AG04450 (cell line): Measurements from ENCODE around the gene IGFALS. TPM values are rescaled to one million over a fixed set of nuclear protein-coding genes. Genes with fewer than 3 reads are reported as not detected.

ENCODE experiments used
- CTCF ChIA-PET: fragments of 300-600, 350-600 bp; formaldehyde crosslinking; extraction: SDS; loops from one replicate; lab custom pipeline; 2022; ENCODE audit warnings: antibody characterized with exemption, inconsistent platforms; lab: Charles Lee
- POLR2A ChIA-PET: fragments of 350-600 bp; formaldehyde crosslinking; extraction: SDS; loops from one replicate; lab custom pipeline; 2021; ENCODE audit warnings: antibody characterized with exemption, inconsistent platforms; lab: Yijun Ruan, JAX
- DNase-seq: peaks from one replicate; pipeline ENCODE4 v3.0.0-alpha.2; 2011; ENCODE audit warnings: low read depth, low spot score
- H3K27ac ChIP-seq: one replicate; pipeline ENCODE4 v1.5.1; 2012; ENCODE audit warnings: low read depth, low read length, control low read depth
- H3K27me3 ChIP-seq: one replicate; pipeline ENCODE4 v1.6.0; 2012; ENCODE audit warnings: low read length; ENCODE audit not compliant: control insufficient read depth, insufficient read depth
- H3K4me3 ChIP-seq: 2 replicates; pipeline ENCODE4 v1.5.1; 2011; ENCODE audit warnings: mild to moderate bottlenecking, low read depth, low read length, control low read depth
- H3K9me3 ChIP-seq: 2 replicates; pipeline ENCODE4 v1.5.1; 2012; ENCODE audit warnings: low read length; ENCODE audit not compliant: control insufficient read depth, insufficient read depth
- polyA plus RNA-seq: library from polyadenylated mRNA; depleted of rRNA; stranded (reverse); fragments of >200 nt; gene quantifications from 2 replicates; pipeline ENCODE4 v1.2.3, GENCODE V29; 2011
- TF ChIP-seq, protein P1 (sequence below): IDR thresholded peaks from 2 replicates; pipeline ENCODE4 v1.5.1; 2011; ENCODE audit warnings: low read depth, low read length, control low read depth, inconsistent platforms

The IGFALS gene
- polyA plus RNA-seq, 1 experiment = not detected

DNA sequence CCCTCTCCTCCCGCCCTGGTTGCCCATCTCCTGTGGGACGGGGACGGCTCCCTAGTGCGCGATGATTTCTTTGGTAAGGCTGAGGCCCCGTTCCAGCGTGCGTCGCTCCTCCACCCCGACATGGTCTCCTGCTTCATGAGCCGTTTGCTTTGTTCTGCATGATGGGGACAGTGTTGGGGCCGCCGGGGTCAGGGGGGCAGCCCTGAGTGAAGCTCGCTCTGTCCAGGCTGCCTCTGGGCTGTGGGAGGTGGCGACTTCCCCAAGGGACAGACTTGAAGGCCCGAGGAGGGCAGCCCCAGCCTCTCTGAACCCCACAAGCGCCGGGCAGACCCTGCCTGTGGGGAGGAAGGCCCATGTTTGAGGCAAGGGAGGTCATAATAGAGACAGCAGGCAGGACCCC, 34.6 kb downstream of the IGFALS start:
- ChIA-PET POLR2A (no interaction called here), CTCF (no interaction called here)
- Histone ChIP-seq H3K9me3 (no peaks in the 10 kb centered on the region; the same call in 1 of the 2 replicates), H3K27ac (no peak overlapping the region), H3K4me3 (no peak overlapping the region), H3K27me3 (no peaks in the 10 kb centered on the region)
- no peak for DNase-seq
- TF ChIP-seq, protein P1, sequence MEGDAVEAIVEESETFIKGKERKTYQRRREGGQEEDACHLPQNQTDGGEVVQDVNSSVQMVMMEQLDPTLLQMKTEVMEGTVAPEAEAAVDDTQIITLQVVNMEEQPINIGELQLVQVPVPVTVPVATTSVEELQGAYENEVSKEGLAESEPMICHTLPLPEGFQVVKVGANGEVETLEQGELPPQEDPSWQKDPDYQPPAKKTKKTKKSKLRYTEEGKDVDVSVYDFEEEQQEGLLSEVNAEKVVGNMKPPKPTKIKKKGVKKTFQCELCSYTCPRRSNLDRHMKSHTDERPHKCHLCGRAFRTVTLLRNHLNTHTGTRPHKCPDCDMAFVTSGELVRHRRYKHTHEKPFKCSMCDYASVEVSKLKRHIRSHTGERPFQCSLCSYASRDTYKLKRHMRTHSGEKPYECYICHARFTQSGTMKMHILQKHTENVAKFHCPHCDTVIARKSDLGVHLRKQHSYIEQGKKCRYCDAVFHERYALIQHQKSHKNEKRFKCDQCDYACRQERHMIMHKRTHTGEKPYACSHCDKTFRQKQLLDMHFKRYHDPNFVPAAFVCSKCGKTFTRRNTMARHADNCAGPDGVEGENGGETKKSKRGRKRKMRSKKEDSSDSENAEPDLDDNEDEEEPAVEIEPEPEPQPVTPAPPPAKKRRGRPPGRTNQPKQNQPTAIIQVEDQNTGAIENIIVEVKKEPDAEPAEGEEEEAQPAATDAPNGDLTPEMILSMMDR = no peak

DNA sequence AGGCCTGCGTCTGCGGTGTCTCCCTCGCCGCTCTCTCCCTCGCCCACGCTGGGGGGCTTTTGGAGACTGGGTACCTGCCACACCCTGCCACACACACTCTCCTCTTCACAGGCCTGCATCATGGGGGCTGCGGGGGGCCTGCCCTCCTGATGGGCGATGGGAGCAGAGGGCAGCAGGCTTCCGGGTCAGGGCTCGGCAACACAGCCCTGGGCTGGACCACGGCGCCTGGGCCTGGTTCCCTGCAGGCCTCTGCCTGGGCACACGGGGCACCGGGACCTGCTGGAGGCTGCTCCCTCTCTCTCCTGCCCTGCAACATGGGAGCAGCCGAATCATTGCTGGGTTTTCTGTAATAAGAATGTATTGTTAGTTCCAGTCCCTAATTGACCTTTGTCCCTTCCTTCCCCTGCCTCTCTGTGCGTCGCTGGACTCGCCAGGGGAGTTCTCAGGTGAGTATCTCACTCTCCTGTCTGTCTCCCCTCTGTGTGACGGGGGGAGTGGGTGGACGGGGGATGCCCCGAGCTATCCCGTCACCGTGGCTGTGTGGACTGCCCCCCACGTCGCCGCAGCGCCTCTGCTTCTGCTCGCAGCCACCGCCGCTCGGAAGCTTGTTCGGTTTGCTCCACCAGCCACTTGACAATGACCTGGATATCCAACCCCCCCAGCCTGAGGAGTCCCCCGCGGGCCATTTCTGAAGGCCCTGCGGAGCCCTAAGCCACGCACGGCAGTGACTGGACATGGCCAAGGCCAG, 35.6 kb downstream of the IGFALS start:
- no peak overlapping the region for H3K27ac ChIP-seq
- H3K4me3 ChIP-seq = no peak overlapping the region
- no peak for DNase-seq
- POLR2A ChIA-PET = no interaction called here
- H3K27me3 ChIP-seq = no peaks in the 10 kb centered on the region
- no peaks in the 10 kb centered on the region; the same call in 1 of the 2 replicates for H3K9me3 ChIP-seq
- CTCF ChIA-PET = no interaction called here
- TF ChIP-seq, protein P1 = no peak

DNA sequence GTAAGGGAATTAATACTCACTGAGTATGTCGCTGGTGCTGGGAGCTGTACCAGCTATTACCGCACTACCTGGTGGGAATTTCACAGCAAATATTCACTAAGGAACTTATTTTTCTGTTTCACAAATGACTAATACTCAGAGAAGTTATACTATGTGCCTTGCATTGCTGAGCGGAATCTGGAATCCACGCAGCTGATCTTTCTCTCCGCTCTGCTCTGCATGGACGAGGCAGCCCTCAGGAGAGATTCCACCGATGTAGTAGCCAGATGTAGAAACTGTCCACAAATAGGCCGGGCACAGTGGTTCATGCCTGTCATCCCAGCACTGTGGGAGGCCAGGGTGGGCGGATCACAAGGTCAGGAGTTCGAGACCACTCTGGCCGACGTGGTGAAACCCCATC, 39.3 kb downstream of the IGFALS start:
- DNase-seq = no peak
- TF ChIP-seq, protein P1 = no peak
- Histone ChIP-seq H3K4me3 (no peak overlapping the region), H3K27ac (no peak overlapping the region), H3K27me3 (no peaks in the 10 kb centered on the region), H3K9me3 (no peaks in the 10 kb centered on the region; the same call in 1 of the 2 replicates)
- ChIA-PET CTCF (interaction anchor here (1.8 kb wide), 1 partner anchor 31 kb away, joined by 5 read pairs; no protein-coding TSS in a partner anchor), POLR2A (no interaction called here)

DNA sequence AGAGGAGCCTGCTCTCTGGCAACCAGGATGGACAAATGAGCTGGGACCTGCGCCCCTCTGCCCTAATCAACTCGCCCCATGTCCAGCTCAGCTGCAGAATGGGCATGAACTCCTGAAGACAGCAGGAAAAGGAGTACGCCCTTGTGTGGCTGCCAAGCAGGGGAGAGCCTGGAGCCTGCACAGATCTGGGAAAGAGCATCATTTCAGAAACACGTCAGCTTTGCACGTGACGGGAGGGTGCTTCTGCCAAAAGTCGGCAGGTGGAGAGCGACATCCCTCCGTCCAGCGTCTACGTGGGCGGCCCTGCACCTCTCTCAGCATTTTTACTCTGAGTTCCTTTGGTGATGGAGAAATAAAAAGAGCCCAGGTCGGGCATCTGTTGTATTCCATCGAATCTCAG, 40.7 kb downstream of the IGFALS start:
- no peak for DNase-seq
- Histone ChIP-seq H3K27ac (no peak overlapping the region), H3K9me3 (no peaks in the 10 kb centered on the region; the same call in 1 of the 2 replicates), H3K4me3 (no peak overlapping the region), H3K27me3 (no peaks in the 10 kb centered on the region)
- ChIA-PET CTCF (no interaction called here), POLR2A (no interaction called here)
- TF ChIP-seq, protein P1 = no peak

DNA sequence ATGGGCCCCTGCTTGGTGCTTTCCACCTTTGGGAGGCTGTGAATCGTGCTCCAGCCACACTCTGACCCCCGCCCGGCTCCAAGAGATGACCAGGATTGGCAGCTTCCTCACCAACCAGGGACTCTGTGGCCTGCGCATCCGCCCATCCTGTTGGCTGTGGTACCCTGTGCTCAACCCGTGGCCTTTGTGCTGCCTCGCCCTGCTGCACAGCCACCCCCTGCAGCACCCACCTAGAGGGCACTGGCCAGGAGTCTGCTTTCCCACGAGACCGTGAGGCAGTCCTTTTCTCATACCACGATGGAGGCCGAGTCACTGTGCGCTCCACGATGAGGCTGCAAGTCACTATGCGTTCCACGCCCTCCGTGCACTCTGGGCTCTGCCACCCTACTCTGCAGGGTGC, 41.6 kb downstream of the IGFALS start:
- Histone ChIP-seq H3K27ac (no peak overlapping the region), H3K9me3 (no peaks in the 10 kb centered on the region; the same call in 1 of the 2 replicates), H3K4me3 (no peak overlapping the region), H3K27me3 (no peaks in the 10 kb centered on the region)
- CTCF ChIA-PET = no interaction called here
- POLR2A ChIA-PET = no interaction called here
- no peak for DNase-seq
- TF ChIP-seq, protein P1 = no peak
